ENCODE results near the gene LCNL1.

GRCh38 chr9:136961279-136962065, 21.3 kb upstream of the LCNL1 start:
- TF ChIP-seq CTCF (IDR thresholded peaks at IDR 0.05), result no peak
- no peak for TF ChIP-seq POLR2A (IDR thresholded peaks at IDR 0.05)

Data from Peyer's patch (tissue), 4 donors.